NCI-H1930 (cell line): ENCODE results near the gene CAPN13.

Experiments
- DNase-seq, 2 experiments: peaks; one replicate each; lab custom pipeline; 2025; lab: John Stamatoyannopoulos, UW

CAPN13 gene

GRCh38 chr2:30730736-30731647, 76.3 kb downstream of the CAPN13 start:
- DNase-seq: no peak

- DNase-seq: no peak
Measured at GRCh38 chr2:30729031-30729430, 78.2 kb downstream of the CAPN13 start.

- DNase-seq: no peak
Measured at GRCh38 chr2:30722936-30723725, 84.1 kb downstream of the CAPN13 start.

GRCh38 chr2:30721668-30722647, 85.3 kb downstream of the CAPN13 start:
- DNase-seq: no peak

GRCh38 chr2:30721241-30721640, 86.0 kb downstream of the CAPN13 start:
- no peak for DNase-seq

GRCh38 chr2:30717081-30717650, 90.1 kb downstream of the CAPN13 start:
- DNase-seq: no peak

GRCh38 chr2:30716123-30716900, 90.9 kb downstream of the CAPN13 start:
- DNase-seq: no peak

- DNase-seq: no peak
Measured at GRCh38 chr2:30714811-30715709, 92.2 kb downstream of the CAPN13 start.

GRCh38 chr2:30713698-30714097, 93.5 kb downstream of the CAPN13 start:
- DNase-seq: no peak

- DNase-seq: peak; percentile 80 to 85
Measured at GRCh38 chr2:30711646-30712085, 95.6 kb downstream of the CAPN13 start.

- no peak for DNase-seq
Measured at GRCh38 chr2:30710461-30710860, 96.8 kb downstream of the CAPN13 start.

GRCh38 chr2:30710016-30710415, 97.2 kb downstream of the CAPN13 start:
- DNase-seq: no peak

GRCh38 chr2:30709516-30709915, 97.7 kb downstream of the CAPN13 start:
- no peak for DNase-seq

- DNase-seq: no peak
Measured at GRCh38 chr2:30708491-30709290, 98.6 kb downstream of the CAPN13 start.

- DNase-seq: no peak
Measured at GRCh38 chr2:30707304-30707903, 99.8 kb downstream of the CAPN13 start.

GRCh38 chr2:30706534-30707303, 100.5 kb downstream of the CAPN13 start:
- DNase-seq: peak; percentile 47 to 51
